M059J (cell line): ENCODE measurements around the gene SREBF1. TPM values are rescaled to one million over a fixed set of nuclear protein-coding genes. Genes with fewer than 3 reads are reported as not detected.

Experiments
- DNase-seq: peaks from one replicate; pipeline ENCODE4 v3.0.0-alpha.2; 2012; ENCODE audit warnings: low read depth
- total RNA-seq: library from RNA; depleted of rRNA; stranded (reverse); fragments of >200 nt; shearing (Covaris generic); gene quantifications from 2 replicates; pipeline ENCODE4 v1.2.3, GENCODE V29; 2014; rRNA removed

SREBF1 gene
- total RNA-seq, result 40.5 and 57.7 TPM in 2 replicates

DNA sequence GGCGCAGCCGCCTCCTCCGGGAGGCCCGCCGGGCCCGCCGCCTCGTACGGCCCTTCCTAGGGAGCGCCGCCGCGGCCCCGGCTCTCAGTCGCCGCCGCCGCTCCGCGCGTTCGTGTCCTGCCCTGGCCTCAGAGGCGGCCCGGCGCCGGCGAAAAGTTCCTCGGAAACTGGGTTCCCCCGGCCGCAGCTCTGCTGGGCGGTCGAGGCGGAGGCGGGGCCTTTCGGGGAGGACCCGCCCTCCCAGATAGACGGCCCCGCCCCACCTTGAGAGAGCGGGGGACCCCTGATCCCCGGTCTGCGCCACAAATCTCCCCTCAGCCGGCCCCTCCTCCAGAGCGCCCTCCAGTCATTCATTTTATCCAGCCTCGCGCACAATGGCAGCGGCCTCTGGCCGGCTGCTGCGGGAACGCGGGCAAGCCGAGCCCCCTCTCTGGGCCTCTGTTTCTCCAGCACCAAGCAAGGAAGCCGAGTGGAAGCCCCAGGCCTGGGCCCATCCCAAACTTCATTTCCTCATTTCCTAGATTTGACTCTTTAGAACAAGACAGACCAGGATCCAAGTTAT lies at the start of gene SREBF1:
Gene SREBF1, minus strand, starts transcription at position 169 of the 562 bp plus-strand sequence. CDS start 169 bp downstream, outside the sequence.
- peak; percentile 48 for DNase-seq

DNA sequence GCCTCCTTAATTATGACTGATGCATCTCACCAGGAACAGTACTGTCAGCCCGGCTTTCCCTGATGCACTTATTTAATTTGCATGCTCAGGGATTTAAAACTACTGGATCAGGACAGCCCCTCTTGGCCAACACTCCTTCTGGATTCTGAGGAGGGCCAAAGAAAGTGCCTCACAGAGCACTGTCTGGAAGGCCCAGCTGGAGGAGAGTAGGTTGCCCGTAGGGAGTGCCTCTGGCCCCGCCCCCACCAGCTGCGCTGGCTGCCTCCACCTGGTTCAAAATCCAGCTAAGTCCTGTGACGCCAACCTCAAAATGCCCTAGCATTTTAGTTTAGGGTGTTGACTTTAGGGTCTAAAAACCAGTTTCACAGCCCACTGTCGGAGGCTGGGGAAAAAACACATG lies 49.4 kb upstream of the SREBF1 start:
- no peak for DNase-seq

DNA sequence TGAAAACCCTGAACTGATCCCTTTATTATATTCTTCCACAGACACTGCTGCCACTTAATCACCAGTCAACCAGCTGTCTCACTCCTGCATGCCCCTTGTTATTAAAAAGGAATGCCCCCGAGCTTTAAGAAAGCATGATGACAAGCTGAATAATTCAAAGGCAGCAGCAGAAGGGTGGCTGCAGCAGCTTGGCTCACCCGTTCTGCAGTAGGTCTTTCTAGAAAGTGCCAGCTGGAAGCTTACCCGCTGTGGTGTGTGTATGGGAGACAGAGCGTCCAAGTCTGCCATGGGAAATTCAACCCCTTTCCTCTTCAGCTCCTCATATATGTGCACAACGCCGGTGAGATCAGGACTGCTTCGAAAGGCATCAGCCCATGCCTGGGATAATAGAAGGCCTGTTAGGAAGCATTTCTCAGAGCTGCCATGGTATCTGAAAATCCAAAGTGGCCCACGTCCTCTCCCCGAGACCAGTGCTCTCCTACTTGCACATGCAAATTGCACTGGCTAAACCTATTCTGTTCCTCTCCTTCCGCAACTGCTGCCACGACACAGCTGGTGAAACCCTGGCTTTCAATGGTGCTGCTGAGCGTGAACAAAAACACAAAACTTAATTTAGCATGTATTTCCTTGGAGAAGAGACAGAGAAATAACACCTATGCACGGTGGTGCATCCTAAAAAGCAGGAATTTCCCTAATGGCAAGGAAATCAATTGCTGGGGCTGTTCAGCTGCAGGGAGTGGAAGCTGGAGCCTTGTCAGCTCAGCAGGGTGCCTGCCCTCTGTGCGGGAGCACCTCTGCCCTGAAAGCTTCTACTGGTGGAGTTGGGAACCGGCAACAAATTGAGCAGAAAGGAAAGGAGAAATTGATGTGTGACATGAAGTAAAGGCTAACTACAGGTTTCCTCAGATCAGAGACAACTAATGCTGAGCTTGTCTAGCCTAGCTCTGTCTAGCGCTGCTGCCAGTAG lies 47.9 kb upstream of the SREBF1 start:
- DNase-seq, result no peak

DNA sequence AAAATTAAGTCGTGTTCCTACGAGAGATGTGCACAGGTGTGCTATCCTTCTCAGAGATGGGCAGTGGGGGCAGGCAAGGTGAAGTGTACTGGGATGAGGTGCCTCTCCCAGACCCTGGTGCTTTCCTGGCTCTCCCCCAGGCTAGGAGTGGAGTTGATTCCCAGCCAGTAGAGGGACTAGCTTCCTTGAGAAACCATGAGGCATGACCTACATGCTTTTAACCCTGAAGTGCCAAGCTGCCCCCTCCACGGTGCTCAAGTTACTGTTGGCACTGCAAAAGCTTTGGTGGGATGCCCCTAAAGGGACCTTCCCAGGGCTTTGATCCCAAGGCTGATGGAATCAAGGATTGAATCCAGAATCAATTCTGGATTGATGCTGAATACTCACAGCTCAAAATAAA lies 47.0 kb upstream of the SREBF1 start:
- DNase-seq, result no peak

DNA sequence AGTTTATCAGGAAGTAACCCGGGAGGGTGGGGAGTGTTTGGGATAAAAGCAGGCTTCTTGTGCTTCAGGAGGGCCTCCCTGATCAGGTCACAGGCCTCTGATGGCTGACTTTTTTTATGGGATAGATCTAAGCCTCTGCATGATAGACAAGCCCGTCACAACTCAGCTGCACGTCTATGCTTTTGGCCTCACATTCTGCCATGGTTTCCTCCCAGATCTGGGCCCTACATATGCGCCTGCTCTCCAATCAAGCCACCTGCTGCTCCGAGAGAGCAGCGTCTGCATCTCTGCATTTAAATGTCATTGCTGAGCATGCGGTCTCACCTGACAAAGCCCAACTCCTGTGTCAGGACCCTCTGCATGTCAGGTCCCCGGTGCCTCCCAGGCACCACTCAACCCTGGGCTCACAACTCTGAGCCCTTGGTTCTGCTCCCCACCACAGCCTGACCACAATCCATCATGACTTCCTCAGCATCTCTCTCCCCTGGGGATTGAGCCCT lies 45.3 kb upstream of the SREBF1 start:
- no peak for DNase-seq

DNA sequence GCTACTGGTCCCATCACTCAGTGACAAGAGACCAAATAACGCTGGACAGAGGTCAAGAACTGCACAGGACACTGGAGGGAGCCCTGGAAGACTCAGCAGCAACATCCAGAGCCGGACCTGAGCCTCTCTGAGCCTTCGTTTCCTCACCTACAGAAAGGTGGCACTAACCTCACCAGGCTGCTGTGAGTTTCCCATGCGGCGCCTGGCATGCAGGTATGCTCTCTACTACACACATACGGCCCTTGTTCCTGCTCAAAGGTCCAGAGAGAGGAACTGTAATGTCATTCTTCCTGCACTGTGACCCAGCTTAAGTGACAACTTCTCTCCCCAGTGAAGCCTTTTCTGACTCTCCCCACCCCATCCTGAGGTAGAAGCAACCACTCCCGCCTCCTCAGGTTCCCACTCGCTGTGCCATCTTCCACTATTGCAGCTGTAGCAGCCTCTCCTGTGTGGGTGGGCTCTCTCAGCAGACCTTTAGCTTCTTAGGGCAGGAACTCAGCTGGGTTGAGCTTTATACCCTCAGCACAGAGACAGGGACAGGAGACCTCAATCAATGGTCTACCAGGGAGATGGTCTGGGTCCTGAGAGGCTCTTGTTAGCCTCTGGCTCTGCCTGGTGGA lies 43.9 kb upstream of the SREBF1 start:
- no peak for DNase-seq

DNA sequence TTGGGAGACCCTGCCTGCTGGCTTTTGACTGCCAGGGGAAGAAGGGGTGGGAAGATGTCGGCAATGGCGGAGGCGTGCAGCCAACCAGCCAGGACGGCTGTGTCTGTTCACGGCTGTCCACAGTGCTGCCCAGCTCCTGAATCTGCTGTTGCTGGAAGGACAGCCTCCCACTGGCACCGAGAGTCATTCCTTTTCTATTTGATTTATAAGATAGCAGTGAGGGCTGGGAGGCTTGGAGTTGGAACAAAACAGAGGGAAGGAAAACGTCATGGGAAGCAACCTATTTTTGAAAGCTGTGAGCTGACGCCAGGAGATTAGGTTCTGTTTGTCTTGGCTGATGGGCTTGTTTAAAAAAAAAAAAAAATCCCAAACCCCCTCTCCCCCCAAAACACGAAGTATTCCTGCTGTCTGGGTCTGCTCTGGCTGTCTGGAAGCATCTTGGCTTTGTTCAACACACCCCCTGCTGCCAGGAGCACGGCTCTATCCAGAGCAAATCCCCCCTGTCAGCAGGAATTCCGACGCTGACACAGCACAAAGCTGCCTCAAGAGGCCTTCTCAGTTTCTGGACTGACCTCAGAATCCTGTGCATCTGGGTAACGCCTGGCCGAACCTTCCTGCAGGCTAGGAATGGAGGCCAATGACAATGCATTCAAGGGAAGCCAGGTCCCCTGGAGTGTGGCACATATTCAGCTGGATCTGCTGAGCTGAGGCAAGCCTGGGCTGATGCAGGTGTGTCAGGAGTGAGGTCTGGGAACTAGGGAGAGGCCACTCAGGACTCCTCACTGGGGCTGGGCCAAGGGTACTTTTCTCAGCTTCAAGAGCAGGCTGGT lies 41.0 kb upstream of the SREBF1 start:
- no peak for DNase-seq

DNA sequence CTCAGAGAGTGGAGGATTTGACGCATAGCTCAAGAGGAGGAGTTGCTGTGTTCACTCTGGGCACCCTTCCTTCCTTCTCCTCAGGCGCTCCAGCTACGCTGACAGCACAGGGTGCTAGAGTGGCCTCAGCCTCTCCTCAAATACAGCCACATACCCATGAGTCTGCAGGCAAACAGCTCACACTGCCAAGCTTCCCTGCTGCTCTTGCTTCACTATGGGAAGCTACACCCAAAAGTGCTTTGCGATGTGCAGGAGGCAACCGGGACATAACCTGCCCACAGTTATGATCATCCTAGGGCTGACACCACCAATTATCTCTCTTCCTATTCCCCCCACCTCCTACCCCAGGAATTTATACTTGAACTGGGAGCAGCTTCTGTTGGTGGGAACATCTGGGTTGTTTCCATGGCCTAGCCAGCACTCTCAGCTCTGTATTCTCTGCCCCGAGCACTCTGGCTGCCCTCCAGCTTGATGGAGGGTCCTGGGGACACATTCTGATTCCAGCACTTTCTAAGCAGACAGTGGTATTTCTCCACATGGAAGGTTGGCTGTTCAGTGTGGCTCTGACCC lies 40.3 kb upstream of the SREBF1 start:
- no peak for DNase-seq

DNA sequence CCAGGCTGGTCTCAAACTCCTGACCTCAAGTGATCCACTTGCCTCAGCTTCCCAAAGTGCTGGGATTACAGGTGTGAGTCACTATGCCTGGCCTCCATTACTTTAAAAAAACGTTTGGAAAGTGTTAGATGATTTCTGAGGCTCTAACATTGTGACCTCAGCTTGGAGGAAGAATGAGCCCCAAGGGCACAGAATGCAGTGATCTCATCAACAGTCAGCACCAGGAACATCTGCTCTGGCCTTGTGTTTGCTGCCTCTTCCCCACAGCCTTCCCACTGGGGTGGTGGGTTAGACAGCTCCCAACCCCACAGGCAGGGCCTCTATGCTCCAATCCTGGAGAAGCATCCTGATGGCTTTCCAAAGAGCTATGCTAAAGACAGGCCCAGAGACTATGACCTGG lies 37.7 kb upstream of the SREBF1 start:
- peak; percentile 92 for DNase-seq

DNA sequence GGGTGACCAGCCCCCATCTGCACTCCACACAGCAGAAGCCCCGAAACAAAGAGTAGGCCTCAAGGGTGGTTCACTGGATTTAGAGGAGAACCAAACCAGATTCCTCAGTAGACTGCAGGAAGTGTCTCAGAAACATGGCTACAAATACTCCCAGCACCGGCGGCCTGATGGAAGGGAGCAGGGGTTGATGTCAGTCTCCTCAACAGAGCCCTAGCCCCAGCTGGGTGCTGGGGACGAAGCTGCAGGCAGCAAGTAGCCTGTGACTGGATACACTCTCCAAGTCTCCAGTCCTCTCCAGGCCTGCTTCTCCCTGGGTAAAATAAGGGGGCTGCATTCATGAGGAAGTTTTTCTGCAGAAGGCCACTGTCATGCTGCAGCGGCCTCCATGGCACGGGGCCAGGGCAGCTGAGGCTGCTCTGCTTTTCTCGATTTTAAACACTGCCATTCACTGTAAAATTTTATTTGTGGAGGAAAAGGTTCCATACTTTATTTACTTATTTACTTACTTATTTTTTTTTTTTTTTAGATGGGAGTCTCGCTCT lies 36.7 kb upstream of the SREBF1 start:
- no peak for DNase-seq

DNA sequence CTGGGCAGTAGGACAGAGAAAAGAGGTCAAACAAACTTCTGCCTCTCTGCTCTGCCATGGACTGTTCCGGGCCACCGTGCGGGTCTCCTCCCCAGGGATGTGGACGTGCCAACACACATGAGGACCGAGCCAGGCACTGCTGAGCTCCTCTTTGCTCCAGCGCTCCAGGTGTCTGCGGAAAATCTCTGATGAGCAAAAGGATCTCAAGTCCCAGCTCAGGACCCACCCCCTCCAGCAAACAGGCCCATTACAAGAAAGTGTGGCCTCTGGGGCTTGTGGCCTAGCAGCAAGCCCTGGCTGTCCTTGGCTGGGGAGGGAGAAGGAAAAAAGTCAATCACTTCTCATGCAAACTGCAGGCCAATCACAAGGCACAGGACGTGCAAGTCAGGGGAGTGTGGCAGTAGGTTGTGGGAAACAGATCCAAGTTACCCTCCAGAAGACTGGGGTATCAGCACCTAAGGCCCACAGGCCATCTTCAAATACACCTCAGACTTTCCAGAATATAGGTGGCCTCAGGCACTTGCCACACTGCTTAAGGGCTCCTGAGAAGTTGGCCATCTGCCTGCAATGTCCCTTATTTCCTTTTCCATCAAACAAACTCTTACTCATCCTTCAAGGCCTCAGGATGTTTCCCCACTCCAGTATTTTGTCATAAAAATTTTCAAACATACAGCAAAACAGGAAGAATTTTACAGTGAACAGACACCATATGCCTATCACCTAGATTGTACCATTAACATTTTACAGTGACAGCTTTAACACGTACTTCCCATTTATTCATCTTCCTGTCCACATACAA lies 36.0 kb upstream of the SREBF1 start:
- peak; percentile 18 for DNase-seq

DNA sequence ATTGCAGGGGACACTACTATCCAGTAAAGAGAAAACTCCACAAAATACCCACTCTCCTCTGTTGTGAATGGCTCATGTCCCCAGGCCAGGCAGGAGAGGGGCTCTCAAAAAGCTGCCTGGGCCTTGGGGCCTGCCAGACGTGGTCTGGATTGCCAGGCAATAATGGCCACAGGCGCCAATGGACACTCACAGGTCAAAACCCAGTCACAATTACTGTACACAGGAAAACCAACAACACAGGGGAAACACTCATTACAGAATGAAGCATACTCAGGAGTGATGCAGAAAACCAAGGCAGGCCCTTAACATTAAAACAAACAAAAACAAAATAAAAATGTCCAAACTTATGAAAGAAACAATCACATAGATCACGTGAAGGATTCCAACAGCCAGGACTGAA lies 35.1 kb upstream of the SREBF1 start:
- DNase-seq, result no peak

DNA sequence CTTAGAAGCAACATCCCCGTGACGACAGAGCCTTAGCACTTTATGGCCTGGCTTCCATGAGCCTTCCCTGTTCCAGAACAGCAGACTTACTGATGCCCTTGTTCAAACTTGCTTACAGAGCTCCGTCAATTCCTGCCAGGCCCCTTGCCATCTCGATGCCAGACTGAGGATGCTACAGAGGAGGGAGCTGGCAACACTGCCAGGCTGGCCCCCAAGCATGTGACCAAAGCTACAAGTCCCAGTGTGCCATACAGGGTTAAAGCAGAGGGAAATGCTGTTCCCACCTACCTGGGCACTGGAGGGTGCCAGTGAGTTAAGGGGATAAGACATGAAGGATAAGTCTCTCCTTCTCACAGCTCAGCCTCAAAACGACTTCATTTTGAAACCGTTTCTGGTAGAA lies 33.5 kb upstream of the SREBF1 start:
- no peak for DNase-seq

DNA sequence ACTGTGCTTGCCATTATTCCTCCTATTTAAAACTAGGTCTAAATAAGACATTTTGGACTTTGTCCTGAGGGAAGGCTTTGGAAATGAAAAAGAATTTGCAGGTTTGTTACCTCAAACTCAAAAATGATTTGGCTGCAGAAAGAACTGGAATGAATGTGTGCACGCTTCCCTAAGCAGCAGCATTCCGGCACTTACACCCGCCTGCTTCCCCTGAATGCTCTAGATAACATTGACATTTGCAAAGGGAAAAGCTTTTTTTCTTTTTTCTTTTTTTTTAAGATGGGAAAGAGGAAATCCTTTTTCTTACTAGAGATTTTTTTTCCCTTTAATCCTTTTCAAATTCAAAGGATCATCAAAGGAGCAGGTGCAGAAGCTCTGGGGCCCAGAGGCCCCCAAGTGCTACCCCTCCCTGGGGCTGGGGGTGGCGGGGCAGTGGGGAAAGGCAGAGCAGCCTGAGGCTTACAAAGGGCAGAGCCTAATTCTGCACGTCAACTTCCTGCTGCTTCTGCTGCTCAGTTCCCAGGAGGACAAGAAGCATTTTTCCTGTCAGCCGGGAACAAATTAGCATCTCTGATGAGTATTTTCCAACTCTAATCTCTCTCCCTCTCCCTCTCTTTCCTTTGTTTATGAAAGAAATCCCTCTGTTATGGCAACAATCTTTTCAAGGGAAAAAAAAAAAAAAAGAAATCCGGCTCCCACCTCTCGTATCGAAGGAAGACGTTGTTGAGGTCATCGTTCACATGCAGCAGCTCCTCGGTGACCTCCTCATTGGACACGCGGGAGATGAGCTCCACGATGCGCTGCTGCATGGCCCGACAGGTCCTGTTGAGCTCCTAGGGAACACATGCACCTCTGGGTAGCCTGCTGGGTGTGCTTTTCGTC lies 32.1 kb upstream of the SREBF1 start:
- DNase-seq, result no peak

DNA sequence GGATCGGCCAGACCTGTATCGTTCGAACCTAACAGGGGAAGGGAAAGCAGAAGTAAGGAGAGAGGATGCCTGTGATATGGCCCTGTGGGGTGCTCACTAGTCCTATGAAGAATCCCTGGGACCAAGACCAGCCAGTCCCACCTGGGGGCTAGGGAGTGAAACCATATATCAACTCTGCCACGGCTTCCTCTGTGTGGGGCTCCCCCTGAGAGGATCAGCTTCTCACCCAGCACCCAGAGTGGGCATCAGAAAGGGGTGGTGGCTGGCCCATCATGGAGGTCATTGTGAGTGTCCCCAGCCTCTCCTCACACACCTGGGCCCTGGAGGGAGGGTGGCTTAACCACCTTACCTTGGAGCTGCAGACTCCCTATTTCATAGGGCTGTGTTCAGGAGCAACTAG lies 30.1 kb upstream of the SREBF1 start:
- DNase-seq, result no peak

DNA sequence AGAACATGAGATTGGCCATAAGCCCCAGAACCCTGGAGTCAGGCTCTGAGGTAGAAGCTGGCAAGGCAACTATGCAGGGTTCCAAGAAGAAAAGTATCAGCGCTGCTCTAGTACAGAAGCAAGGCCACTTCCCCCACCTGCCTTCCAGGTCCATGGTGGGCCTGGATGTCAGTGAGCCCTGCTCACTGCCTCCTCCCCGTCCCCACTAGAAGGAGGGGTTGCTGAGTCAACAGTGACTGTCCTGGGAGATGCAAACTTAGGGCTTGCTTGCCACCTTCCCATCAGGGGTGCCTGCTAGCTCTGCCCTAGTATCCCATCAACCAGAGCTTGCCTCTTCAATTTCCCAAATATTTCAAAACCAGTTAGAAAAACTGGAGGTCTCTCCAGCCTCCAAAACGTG lies 29.6 kb upstream of the SREBF1 start:
- DNase-seq, result no peak

DNA sequence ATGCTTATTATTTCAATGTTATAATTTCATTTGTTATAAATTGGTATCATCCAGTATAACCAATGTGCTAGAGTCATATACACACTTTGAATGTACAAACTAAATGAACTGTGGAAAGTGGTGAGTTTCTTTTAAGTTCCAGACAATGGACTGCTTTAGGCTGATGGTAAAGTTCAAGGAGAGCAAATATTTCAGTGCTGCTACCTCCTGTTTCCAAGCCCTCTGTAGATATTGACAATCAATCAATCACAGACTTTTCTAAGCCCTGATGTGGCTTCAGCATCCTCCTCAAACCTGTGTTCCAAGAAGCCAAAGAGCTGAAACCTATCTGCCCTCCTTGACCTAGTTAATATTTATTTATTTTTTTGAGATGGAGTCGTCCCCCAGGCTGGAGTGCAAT lies 28.2 kb upstream of the SREBF1 start:
- DNase-seq, result no peak

DNA sequence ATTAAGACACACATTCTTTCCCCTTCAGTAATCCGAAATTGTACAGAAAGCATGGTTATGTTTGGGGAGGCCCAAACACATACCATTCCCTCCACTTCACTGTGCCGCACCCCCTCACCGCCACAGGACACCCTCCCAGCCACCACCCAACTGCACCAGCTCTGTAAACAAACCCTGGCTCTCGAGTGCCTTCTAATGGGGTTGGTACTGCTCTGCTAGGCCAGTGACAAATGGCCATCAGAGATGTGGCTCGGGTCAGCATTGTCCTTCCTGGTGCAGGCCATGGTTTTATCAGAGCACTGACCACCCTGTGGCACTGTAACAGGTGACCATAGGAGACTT lies 24.0 kb upstream of the SREBF1 start:
- DNase-seq, result no peak
